AG10803 (cell line): ENCODE data around the gene ETV3.

ENCODE experiments used
- DNase-seq: peaks from one replicate; pipeline ENCODE4 v3.0.0; 2010; ENCODE audit warnings: low read depth
- H3K4me3 ChIP-seq: 2 replicates; pipeline ENCODE4 v1.5.1; 2011; ENCODE audit warnings: mild to moderate bottlenecking, low read length, control low read depth
- TF ChIP-seq, protein P1 (sequence below): conservative IDR thresholded peaks from 2 replicates; pipeline ENCODE4 v1.5.1; 2011; ENCODE audit warnings: mild to moderate bottlenecking, low read length, control low read depth, inconsistent platforms

ETV3 gene

GRCh38 chr1:157146244-157146643 lies 8.0 kb upstream of the ETV3 start:
- no peak for DNase-seq
- TF ChIP-seq, protein P1, sequence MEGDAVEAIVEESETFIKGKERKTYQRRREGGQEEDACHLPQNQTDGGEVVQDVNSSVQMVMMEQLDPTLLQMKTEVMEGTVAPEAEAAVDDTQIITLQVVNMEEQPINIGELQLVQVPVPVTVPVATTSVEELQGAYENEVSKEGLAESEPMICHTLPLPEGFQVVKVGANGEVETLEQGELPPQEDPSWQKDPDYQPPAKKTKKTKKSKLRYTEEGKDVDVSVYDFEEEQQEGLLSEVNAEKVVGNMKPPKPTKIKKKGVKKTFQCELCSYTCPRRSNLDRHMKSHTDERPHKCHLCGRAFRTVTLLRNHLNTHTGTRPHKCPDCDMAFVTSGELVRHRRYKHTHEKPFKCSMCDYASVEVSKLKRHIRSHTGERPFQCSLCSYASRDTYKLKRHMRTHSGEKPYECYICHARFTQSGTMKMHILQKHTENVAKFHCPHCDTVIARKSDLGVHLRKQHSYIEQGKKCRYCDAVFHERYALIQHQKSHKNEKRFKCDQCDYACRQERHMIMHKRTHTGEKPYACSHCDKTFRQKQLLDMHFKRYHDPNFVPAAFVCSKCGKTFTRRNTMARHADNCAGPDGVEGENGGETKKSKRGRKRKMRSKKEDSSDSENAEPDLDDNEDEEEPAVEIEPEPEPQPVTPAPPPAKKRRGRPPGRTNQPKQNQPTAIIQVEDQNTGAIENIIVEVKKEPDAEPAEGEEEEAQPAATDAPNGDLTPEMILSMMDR: no peak
- no peak overlapping the region for H3K4me3 ChIP-seq

- TF ChIP-seq, protein P1: no peak
- no peak for DNase-seq
- no peak overlapping the region for H3K4me3 ChIP-seq
These were observed 6.9 kb upstream of the ETV3 start for GRCh38 chr1:157145076-157145475.

DNA sequence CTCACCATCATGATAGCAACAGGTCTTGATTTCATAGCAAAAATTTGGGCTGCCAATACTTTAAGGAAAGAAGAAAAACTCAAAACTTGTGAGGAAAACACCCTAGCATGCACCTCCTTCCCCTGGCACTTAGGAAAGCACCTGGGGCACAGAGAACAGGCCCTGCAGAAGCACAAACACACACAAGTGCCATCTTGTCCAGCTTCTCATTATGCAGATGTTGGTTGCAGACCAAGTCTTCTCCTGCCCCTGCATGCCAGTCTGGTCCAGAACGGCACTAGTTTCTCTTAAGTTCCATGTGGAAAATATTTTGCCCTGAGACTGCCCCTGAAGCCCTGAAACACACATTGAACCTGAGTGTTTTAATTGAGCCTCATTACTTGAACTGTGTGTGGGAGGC lies 6.3 kb upstream of the ETV3 start:
- TF ChIP-seq, protein P1: no peak

GRCh38 chr1:157142765-157143423 lies 4.7 kb upstream of the ETV3 start:
- TF ChIP-seq, protein P1: no peak
- no peak for DNase-seq
- H3K4me3 ChIP-seq: no peak overlapping the region

More for the DNA sequence above, 6.3 kb upstream of the ETV3 start:
- DNase-seq: no peak
- H3K4me3 ChIP-seq: no peak overlapping the region

DNA sequence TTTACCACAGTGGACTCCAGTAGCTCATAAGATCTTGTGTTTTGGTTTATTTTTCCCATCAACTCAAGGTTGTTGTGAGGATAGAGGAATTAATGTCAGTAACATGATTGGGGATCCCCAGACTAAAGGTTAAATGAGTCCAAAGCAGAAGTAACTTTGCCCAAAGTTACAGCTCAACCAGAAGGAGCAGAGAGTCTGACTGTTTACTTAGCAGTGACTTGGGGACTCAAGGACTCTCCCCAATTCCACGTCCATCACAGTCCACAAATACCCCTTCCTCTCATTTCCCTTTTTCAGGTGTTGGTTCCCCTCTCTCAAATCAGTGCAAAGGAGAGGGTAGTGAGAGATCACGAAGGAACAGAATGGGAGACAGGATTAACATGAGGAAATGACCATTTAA lies 4.0 kb upstream of the ETV3 start:
- TF ChIP-seq, protein P1: no peak
- DNase-seq: no peak
- no peak overlapping the region for H3K4me3 ChIP-seq

DNA sequence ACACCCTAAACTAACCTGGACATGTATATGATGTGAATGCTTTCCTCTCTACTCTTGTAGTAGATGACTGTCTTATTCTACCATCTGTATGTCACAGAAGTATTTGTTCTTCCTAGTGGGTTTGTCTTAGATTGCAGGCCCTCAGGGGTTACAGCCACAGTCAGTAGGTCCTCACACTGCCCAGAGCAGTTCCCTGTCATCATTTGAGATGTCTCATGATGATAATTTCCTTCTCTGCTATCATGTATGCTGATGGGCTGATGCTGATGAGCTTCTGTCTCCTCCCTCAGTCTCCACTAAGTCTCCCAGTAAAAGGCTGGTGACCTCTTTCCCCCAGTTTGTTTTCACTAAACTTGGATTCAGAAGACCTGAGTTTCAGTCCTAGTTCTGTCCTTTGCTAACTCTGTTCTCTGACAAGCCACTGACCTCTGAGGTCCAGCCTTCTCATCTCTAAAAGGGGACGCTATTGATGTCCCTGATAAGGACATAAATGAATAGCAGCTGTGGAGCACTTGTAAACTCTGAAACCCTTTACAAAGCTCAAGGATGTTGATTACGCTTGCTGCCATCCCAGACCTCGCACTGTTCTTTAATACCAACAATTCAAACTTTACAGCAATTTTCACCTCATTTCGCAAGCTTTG lies 3.1 kb upstream of the ETV3 start:
- DNase-seq: no peak
- TF ChIP-seq, protein P1: no peak
- H3K4me3 ChIP-seq: no peak overlapping the region

GRCh38 chr1:157140063-157140588 lies 1.9 kb upstream of the ETV3 start:
- DNase-seq: no peak
- no peak overlapping the region for H3K4me3 ChIP-seq
- TF ChIP-seq, protein P1: no peak
